Right lung (tissue), 5 donors: ENCODE data around the gene RASAL3. TPM values are rescaled to one million over a fixed set of nuclear protein-coding genes. Genes with fewer than 3 reads are reported as not detected.

Experiments
- DNase-seq, 2 donors: peaks; one replicate each; pipeline ENCODE4 v3.0.0-alpha.2; 2013
- polyA plus RNA-seq, 5 donors: library from polyadenylated mRNA; unstranded; fragments of 120-200 nt; gene quantifications; one replicate each; pipeline versions ENCODE4 v1.2.1 to v1.2.3, GENCODE V29; 2013; ENCODE audit warnings: inconsistent platforms in 1 of 5, low replicate concordance in 1 of 5; ENCODE audit not compliant: insufficient read length in 5 of 5, insufficient read depth in 1 of 5

RASAL3 gene
- polyA plus RNA-seq, 5 donors = 1.9 to 3.6 (median 3.3) TPM

GRCh38 chr19:15436012-15436825, 28.1 kb downstream of the RASAL3 start:
- DNase-seq = no peak

- no peak for DNase-seq
These were observed 30.8 kb downstream of the RASAL3 start for GRCh38 chr19:15433519-15434069.

- peak; percentile 84 to 89 for DNase-seq
These were observed 31.5 kb downstream of the RASAL3 start for GRCh38 chr19:15432629-15433518.

- no peak for DNase-seq
These were observed 32.3 kb downstream of the RASAL3 start for GRCh38 chr19:15432018-15432494.

- DNase-seq = no peak
These were observed 32.8 kb downstream of the RASAL3 start for GRCh38 chr19:15431396-15432017.

- DNase-seq = no peak
These were observed 33.7 kb downstream of the RASAL3 start for GRCh38 chr19:15430526-15431120.

- no peak for DNase-seq
These were observed 34.4 kb downstream of the RASAL3 start for GRCh38 chr19:15429825-15430467.

GRCh38 chr19:15428956-15429824, 35.2 kb downstream of the RASAL3 start:
- no peak for DNase-seq

GRCh38 chr19:15427991-15428471, 36.3 kb downstream of the RASAL3 start:
- DNase-seq = no peak

- no peak for DNase-seq
These were observed 37.0 kb downstream of the RASAL3 start for GRCh38 chr19:15427350-15427700.

- DNase-seq = no peak
These were observed 37.6 kb downstream of the RASAL3 start for GRCh38 chr19:15426485-15427349.

- no peak for DNase-seq
These were observed 38.9 kb downstream of the RASAL3 start for GRCh38 chr19:15425321-15425950.

GRCh38 chr19:15424692-15425272, 39.6 kb downstream of the RASAL3 start:
- no peak for DNase-seq

GRCh38 chr19:15424121-15424520, 40.2 kb downstream of the RASAL3 start:
- DNase-seq = no peak

GRCh38 chr19:15423130-15423529, 41.2 kb downstream of the RASAL3 start:
- no peak for DNase-seq

GRCh38 chr19:15422296-15423075, 41.9 kb downstream of the RASAL3 start:
- DNase-seq = no peak

GRCh38 chr19:15421721-15422260, 42.6 kb downstream of the RASAL3 start:
- DNase-seq = peak; percentile 36 to 49
